ENCODE measurements around the gene TMTC4. TPM values are rescaled to one million over a fixed set of nuclear protein-coding genes. Genes with fewer than 3 reads are reported as not detected.

Gene TMTC4
- total and polyA plus RNA-seq, 2 of the 4 experiments (the other 2 are of a cell fraction): 8.4 to 14.3 TPM

DNA sequence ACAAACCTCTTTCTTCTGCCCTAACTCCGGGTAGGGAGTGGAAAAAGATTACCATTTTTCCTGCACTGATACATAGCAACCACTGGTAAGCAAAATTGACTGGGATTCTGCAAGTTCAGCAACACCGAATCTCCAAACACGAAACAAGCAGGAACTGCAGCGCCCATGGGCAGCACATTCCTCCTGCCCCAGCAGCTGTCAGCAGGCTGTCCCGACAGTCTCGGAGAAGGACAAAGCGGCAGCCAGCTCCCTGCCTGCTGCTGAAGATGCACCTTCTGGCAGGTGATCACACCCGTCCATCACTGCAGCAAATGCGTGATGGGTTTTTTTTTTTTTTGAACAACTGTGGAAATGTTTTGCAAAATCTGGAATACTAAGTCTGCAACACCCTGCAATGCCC is 6.7 kb downstream of the TMTC4 start:
- H3K4me3 ChIP-seq (ENCODE audit: insufficient read depth, low read depth, low read length): no peak overlapping the region
- BruUV-seq (replicated peaks): no TSS peak
- H3K18ac ChIP-seq (ENCODE audit: low read depth, low read length): no peak overlapping the region
- peaks cover 6 to 10% of the 10 kb centered on the region in 2 experiments for H3K79me1 ChIP-seq (ENCODE audit: low read depth in 1 of 2, low read length in 2 of 2)
- no peaks in the 10 kb centered on the region for H3K27me3 ChIP-seq (ENCODE audit: control insufficient read depth, insufficient read depth, low read length)
- H3K9me1 ChIP-seq (ENCODE audit: insufficient read depth, low read length): peaks cover 3% of the 10 kb centered on the region; the same call in 1 of the 2 replicates
- no peak for ATAC-seq (ENCODE audit: low read depth)
- no peak overlapping the region for H4K91ac ChIP-seq (ENCODE audit: insufficient read depth, low read depth, low read length)
- no peak overlapping the region for H2AK9ac ChIP-seq (replicated peaks; ENCODE audit: low read depth, low read length, poor library complexity)
- H4K8ac ChIP-seq (ENCODE audit: low read depth in 2 of 2, low read length in 2 of 2): no peak overlapping the region
- dilution Hi-C loops (cut with HindIII; ENCODE audit: low sequenced_read_pairs, unreplicated experiment): no loop called here
- H2AFZ ChIP-seq (replicated peaks; ENCODE audit: low read length, poor library complexity): no peak overlapping the region
- TF ChIP-seq MAFK (IDR thresholded peaks at IDR 0.05; ENCODE audit: low read depth, low read length) (no peak), FOS (IDR thresholded peaks at IDR 0.05; ENCODE audit: low read depth, low read length) (no peak), CHD1 (IDR thresholded peaks at IDR 0.05; ENCODE audit: low read depth, low read length) (no peak), RCOR1 (IDR thresholded peaks at IDR 0.05; ENCODE audit: insufficient replicate concordance, low read length) (no peak), RAD21 (IDR thresholded peaks at IDR 0.05; ENCODE audit: low read length) (no peak), BHLHE40 (IDR thresholded peaks at IDR 0.05; ENCODE audit: low read depth, low read length) (no peak), RFX5 (IDR thresholded peaks at IDR 0.05; ENCODE audit: low read depth, low read length) (no peak), SMC3 (IDR thresholded peaks at IDR 0.05; ENCODE audit: low read depth, low read length) (no peak), NFE2L2 (IDR thresholded peaks at IDR 0.05; ENCODE audit: low read depth, low read length) (no peak), MAZ (IDR thresholded peaks at IDR 0.05; ENCODE audit: borderline replicate concordance, low read depth, low read length) (no peak), CEBPB (IDR thresholded peaks at IDR 0.05; ENCODE audit: low read depth, low read length) (no peak), CTCF (conservative IDR thresholded peaks at IDR 0.05; ENCODE audit: low read depth, low read length) (no peak)
- TF ChIP-seq, protein P1, sequence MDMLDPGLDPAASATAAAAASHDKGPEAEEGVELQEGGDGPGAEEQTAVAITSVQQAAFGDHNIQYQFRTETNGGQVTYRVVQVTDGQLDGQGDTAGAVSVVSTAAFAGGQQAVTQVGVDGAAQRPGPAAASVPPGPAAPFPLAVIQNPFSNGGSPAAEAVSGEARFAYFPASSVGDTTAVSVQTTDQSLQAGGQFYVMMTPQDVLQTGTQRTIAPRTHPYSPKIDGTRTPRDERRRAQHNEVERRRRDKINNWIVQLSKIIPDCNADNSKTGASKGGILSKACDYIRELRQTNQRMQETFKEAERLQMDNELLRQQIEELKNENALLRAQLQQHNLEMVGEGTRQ (IDR thresholded peaks at IDR 0.05; ENCODE audit: low read depth, low read length): no peak
- intact Hi-C loops (cut with micrococcal nuclease): no loop called here
- H3K23ac ChIP-seq (ENCODE audit: low read depth, low read length): no peak overlapping the region
- H3K27ac ChIP-seq (ENCODE audit: insufficient read depth, low read length): no peak overlapping the region
- H3K9me3 ChIP-seq (ENCODE audit: control insufficient read depth, insufficient read depth, low read length): no peaks in the 10 kb centered on the region
- peaks cover 34% of the 10 kb centered on the region for H3K36me3 ChIP-seq (ENCODE audit: control insufficient read depth, insufficient read depth, low read length)
- WGBS, 2 experiments (ENCODE audit: extremely low coverage in 2 of 2, insufficient read length in 1 of 2): 98% methylated on average over 5 of the region's 9 CpGs; no CpG with 5 or more reads in 1 of the 2 experiments
- H2AK5ac ChIP-seq (ENCODE audit: low read depth, low read length): no peak overlapping the region
- no peak overlapping the region for H3K9ac ChIP-seq (ENCODE audit: low read depth, low read length)
- DNase-seq: no peak
- CTCF ChIA-PET: interaction anchor here (0.7 kb wide), 1 partner anchor 88 kb away, joined by 4 read pairs; no protein-coding TSS in a partner anchor
- no peak overlapping the region for H2BK20ac ChIP-seq (ENCODE audit: low read depth, low read length)
- POLR2A ChIA-PET (ENCODE audit: unreplicated experiment): no interaction called here
- H3K4me1 ChIP-seq (ENCODE audit: control insufficient read depth, insufficient read depth, low read length): peaks cover 5% of the 10 kb centered on the region; the same call in 1 of the 2 replicates
- H3K4me2 ChIP-seq (ENCODE audit: low read depth, low read length): no peak overlapping the region
- H4K5ac ChIP-seq (ENCODE audit: low read depth, low read length): no peak overlapping the region
- H2BK5ac ChIP-seq (ENCODE audit: low read depth, low read length, poor library complexity, severe bottlenecking): no peak overlapping the region
- no peaks in the 10 kb centered on the region for H4K20me1 ChIP-seq (ENCODE audit: insufficient read depth, low read length)
- no peak overlapping the region for H2BK120ac ChIP-seq (ENCODE audit: low read depth, low read length)
- H2BK15ac ChIP-seq (ENCODE audit: low read depth, low read length): no peak overlapping the region
- H3K56ac ChIP-seq (ENCODE audit: extremely low read depth, insufficient read depth, low read length): no peak overlapping the region
- no peak overlapping the region for H3K4ac ChIP-seq (ENCODE audit: low read depth, low read length)
- no peak overlapping the region for H3K14ac ChIP-seq (replicated peaks; ENCODE audit: low read depth, low read length)
- in situ Hi-C loops (cut with MboI; ENCODE audit: low sequenced_read_pairs): no loop called here

Data from IMR-90 (cell line).